AG04449 (cell line): ENCODE data around the gene FRYL.
A peak's percentile ranks its signal among the peaks of the same experiment; 100 is the strongest.

Experiments used
- CTCF ChIA-PET: fragments of 350-600 bp; formaldehyde crosslinking; extraction: SDS; loops from one replicate; lab custom pipeline; 2021; ENCODE audit warnings: antibody characterized with exemption; lab: Yijun Ruan, JAX
- POLR2A ChIA-PET: fragments of 400-600, 350-600 bp; formaldehyde crosslinking; extraction: SDS; loops from one replicate; lab custom pipeline; 2020; ENCODE audit warnings: antibody characterized with exemption, inconsistent platforms; lab: Yijun Ruan, JAX
- DNase-seq: peaks from one replicate; pipeline ENCODE4 v3.0.0-alpha.2; 2010; ENCODE audit warnings: low read depth, low spot score
- H3K4me3 ChIP-seq: 2 replicates; pipeline ENCODE4 v1.5.1; 2011; ENCODE audit warnings: low read depth, mild to moderate bottlenecking, control low read depth, low read length
- TF ChIP-seq, protein P1 (sequence below): IDR thresholded peaks from one replicate; pipeline ENCODE4 v1.5.1; 2011; ENCODE audit warnings: mild to moderate bottlenecking, moderate library complexity, low read length, control low read depth, inconsistent platforms; ENCODE audit not compliant: insufficient read depth; ENCODE audit errors: missing control alignments

The FRYL gene

DNA sequence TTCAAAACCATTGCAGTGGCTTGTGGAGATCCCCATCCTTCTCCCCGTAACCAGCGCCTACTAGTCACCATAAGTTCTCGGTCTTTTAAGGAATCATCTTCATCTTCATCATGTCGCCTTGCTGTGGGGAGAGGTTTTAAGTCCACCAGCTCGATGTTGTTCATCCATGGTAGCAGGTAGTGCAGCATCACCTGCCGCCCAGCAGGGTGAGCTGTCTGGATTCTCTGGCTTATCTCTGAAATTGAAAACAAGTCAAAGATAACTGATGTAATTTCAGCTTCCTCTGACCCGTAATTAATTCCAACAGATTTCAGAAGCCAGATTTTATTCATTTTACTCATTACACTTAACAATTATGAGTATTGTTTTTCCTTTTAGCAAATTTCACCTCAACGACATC lies 222.6 kb downstream of the FRYL start:
- ChIA-PET POLR2A (no interaction called here), CTCF (interaction anchor here (0.8 to 6.1 kb wide), 3 partner anchors 13 to 405 kb away, joined by 3 to 39 read pairs (median 4); no protein-coding TSS in a partner anchor)
- TF ChIP-seq, protein P1, sequence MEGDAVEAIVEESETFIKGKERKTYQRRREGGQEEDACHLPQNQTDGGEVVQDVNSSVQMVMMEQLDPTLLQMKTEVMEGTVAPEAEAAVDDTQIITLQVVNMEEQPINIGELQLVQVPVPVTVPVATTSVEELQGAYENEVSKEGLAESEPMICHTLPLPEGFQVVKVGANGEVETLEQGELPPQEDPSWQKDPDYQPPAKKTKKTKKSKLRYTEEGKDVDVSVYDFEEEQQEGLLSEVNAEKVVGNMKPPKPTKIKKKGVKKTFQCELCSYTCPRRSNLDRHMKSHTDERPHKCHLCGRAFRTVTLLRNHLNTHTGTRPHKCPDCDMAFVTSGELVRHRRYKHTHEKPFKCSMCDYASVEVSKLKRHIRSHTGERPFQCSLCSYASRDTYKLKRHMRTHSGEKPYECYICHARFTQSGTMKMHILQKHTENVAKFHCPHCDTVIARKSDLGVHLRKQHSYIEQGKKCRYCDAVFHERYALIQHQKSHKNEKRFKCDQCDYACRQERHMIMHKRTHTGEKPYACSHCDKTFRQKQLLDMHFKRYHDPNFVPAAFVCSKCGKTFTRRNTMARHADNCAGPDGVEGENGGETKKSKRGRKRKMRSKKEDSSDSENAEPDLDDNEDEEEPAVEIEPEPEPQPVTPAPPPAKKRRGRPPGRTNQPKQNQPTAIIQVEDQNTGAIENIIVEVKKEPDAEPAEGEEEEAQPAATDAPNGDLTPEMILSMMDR, result peak; percentile 2
- no peak for DNase-seq
- H3K4me3 ChIP-seq, result no peak overlapping the region

DNA sequence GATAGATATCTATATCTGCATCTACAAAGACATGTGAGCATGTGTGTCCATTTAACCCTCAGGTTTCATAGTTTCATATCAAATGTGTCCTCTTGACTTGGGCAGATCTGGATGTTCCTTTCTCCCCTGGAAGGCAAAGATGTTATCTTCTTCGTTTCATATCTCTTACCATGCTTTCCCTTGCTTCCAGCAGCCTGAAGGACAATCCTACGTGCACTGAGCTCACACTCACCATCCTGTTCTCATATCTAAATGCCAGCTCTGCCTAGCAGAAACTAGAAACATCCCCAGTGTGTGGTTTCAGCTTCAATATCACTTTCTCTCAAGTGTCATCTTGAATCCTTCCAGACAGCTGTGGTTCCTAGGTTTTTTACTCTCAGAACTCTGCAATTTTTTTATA lies 223.8 kb downstream of the FRYL start:
- H3K4me3 ChIP-seq, result no peak overlapping the region
- TF ChIP-seq, protein P1, result no peak
- CTCF ChIA-PET, result interaction anchor here (1.1 to 6.1 kb wide), 2 partner anchors 12 to 14 kb away, joined by 4 to 39 read pairs; no protein-coding TSS in a partner anchor
- DNase-seq, result no peak
- POLR2A ChIA-PET, result no interaction called here

DNA sequence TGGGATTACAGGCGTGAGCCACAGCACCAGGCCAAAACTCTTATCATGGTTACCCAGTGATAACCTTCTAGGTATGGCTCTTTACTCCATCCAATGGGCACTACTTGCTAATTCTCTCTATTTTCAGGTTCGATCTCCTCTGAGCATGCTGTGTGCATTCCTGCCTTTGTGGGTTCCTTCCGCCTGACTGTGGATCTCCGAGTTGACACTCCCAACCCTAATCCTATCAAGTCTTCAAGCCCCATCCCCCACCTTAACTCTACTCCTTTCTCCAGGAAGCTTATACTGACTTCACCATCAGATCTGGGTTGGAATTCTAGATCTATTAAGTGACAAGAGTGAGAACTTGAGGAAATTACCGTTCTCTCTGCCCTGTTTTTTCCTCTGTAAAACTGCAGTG lies 225.5 kb downstream of the FRYL start:
- no peak overlapping the region for H3K4me3 ChIP-seq
- no peak for DNase-seq
- ChIA-PET CTCF (interaction anchor here (6.1 kb wide), 1 partner anchor 10 kb away, joined by 39 read pairs; no protein-coding TSS in a partner anchor), POLR2A (no interaction called here)
- TF ChIP-seq, protein P1, result no peak

DNA sequence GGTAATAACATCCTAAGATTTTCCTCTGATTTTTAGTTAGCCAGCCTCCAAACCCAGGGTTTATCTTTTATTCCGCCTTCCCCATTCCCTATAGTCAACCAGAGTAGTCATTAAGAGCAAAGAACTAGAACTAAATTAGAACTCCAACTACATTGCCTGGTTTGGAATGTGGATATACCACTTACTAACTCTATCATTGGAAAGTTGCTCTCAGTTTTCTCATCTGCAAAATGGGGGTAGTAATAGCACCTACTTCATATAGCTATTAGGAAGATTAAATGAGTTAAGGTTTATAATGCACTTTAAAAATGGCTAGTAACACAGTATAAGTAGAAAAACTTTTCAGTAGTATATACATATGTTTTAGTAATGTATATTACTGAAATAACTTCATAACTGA lies 226.4 kb downstream of the FRYL start:
- DNase-seq, result no peak
- CTCF ChIA-PET, result no interaction called here
- TF ChIP-seq, protein P1, result no peak
- POLR2A ChIA-PET, result no interaction called here
- H3K4me3 ChIP-seq, result no peak overlapping the region

DNA sequence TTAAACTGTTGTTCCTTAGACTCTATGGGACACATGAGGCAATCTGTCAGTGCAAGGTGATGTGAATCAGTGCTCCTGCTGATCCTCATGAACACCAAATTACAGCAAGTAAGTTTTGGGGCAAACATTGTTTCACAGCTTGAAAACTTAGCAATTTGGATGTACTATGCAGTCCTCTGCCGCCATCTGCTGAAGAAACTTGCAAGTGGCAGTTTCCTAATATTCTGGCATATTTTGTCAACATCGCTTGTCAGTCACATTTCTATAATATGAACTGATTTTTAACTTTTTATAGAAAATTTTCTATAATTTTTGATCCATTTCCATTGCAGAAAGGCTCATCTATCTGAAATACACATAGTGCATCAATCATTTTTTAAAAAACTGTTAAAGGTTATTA lies 233.7 kb downstream of the FRYL start:
- DNase-seq, result no peak
- CTCF ChIA-PET, result interaction anchor here (0.7 to 6.3 kb wide), 35 partner anchors 10 to 512 kb away, joined by 3 to 39 read pairs (median 4); partner anchors contain the start of gene ZAR1
- POLR2A ChIA-PET, result no interaction called here
- TF ChIP-seq, protein P1, result peak; percentile 62
- H3K4me3 ChIP-seq, result no peak overlapping the region

DNA sequence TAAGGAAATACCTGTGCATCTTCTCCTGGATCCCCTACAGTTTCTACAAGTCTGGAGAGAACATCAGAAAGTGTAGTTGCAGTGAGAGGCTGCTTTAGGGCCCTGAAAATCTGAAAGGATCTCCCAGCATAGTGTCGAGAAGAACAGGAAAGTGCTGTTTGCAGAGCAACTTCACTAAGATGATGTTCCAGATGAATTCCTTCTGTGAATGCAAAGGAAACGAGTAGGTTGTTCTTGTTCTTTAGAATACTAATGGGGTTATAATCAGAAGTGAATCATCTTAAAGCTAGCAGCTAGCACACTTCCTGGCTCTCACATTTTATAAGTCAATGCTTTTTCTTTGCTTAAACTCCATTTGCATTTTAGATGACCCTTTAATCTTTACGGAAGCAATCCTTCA lies 236.3 kb downstream of the FRYL start:
- ChIA-PET CTCF (interaction anchor here (1.4 to 6.3 kb wide), 2 partner anchors 13 to 18 kb away, joined by 3 to 39 read pairs; no protein-coding TSS in a partner anchor), POLR2A (no interaction called here)
- TF ChIP-seq, protein P1, result no peak
- DNase-seq, result peak; percentile 7
- H3K4me3 ChIP-seq, result no peak overlapping the region
